Measurements from ENCODE around the gene CHD1L.

DNA sequence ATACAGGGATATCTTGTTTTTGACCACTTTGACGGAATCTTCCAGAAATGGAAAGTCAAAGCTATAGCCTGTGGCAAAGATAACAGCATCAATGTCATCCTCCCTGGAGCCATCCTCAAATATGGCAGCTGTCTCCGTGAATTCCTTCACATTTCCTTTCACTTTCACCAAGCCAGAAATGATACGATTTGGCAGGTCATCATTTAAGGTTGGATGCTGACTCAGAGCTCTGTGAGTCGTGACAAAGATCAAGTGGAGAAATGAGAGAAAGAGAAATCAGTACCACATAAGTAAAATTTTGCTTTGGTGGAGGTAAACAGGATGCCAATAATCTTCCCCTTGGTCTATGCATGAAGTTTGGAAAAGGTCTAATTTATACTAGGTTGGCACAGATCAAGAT is 41.2 kb upstream of the CHD1L start:
- TF ChIP-seq, protein P1, sequence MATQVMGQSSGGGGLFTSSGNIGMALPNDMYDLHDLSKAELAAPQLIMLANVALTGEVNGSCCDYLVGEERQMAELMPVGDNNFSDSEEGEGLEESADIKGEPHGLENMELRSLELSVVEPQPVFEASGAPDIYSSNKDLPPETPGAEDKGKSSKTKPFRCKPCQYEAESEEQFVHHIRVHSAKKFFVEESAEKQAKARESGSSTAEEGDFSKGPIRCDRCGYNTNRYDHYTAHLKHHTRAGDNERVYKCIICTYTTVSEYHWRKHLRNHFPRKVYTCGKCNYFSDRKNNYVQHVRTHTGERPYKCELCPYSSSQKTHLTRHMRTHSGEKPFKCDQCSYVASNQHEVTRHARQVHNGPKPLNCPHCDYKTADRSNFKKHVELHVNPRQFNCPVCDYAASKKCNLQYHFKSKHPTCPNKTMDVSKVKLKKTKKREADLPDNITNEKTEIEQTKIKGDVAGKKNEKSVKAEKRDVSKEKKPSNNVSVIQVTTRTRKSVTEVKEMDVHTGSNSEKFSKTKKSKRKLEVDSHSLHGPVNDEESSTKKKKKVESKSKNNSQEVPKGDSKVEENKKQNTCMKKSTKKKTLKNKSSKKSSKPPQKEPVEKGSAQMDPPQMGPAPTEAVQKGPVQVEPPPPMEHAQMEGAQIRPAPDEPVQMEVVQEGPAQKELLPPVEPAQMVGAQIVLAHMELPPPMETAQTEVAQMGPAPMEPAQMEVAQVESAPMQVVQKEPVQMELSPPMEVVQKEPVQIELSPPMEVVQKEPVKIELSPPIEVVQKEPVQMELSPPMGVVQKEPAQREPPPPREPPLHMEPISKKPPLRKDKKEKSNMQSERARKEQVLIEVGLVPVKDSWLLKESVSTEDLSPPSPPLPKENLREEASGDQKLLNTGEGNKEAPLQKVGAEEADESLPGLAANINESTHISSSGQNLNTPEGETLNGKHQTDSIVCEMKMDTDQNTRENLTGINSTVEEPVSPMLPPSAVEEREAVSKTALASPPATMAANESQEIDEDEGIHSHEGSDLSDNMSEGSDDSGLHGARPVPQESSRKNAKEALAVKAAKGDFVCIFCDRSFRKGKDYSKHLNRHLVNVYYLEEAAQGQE (IDR thresholded peaks at IDR 0.05; ENCODE audit: borderline replicate concordance), result no peak
- no peak for TF ChIP-seq EP300 (conservative IDR thresholded peaks at IDR 0.05; ENCODE audit: poor library complexity, severe bottlenecking)
